ENCODE data around the gene PDIA2.
"Not testable (repeated sequence)": the region's sequence is repeated elsewhere in the genome, so short reads cannot be mapped to it uniquely, and the experiment has no call there.

PDIA2 gene

GRCh38 chr16:334164-334832, 51.3 kb downstream of the PDIA2 start:
- DNase-seq = not testable (repeated sequence)

GRCh38 chr16:334861-335632, 52.1 kb downstream of the PDIA2 start:
- not testable (repeated sequence) for DNase-seq

- DNase-seq = no peak
Measured at GRCh38 chr16:336269-336668, 53.3 kb downstream of the PDIA2 start.

All from NCI-H446 treated with DMSO at 0.1 percent for 48 hours (cell line).